D341Med (cell line): ENCODE results near the gene LNX1.
A peak's percentile ranks its signal among the peaks of the same experiment; 100 is the strongest.

Source experiments
- DNase-seq: peaks from one replicate; pipeline ENCODE4 v3.0.0; 2012; ENCODE audit warnings: low spot score

The LNX1 gene

DNA sequence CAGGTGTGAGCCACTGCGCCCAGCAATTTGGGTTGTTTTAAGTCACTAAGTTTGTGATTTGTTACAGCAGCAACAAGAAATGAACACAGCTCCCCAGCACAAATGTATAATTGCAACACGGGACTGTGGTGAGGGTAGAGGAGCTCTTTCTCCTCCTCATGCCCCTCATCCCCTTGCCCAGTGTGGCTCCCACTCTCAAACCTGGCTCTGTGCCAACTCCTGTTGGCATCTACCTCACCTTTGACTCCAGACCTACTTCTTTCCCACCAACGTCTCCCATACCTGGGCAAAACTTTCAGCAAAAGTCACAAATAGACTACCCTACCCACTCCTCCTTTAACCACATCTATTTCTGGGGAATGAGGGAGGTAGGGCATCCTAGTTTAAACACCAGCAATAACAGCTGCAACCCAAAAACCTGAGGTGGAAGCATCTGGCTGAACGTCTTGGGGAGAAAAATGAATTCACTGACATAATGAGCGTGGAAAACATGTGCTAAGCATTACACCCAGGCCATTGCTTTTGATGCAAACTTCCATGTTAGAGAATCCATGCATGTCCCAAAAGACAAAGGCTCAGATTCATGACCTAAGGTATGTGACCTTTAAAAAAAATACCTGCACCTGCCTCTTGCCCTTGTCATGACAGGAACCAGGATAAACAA is 19.2 kb downstream of the LNX1 start:
- DNase-seq = no peak

DNA sequence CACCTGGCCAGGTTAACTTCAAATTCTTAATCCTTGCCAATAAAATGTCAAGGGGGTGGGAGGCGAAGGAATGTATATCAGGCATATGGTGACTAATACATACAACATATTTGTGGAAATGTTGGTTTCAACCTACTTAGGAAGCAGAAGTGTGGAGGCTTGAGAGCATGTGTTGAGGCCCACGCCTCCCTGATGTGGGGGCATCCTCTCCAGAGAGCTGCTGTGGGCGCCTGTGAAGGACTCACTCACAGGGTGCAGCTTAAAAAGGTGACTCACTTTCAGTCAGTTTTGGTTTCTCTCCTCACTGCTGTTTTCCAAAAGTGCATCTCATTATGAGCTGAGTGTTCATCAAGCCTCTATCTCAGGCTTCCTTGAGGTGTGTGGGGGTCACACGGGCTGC is 27.5 kb downstream of the LNX1 start:
- DNase-seq = no peak

DNA sequence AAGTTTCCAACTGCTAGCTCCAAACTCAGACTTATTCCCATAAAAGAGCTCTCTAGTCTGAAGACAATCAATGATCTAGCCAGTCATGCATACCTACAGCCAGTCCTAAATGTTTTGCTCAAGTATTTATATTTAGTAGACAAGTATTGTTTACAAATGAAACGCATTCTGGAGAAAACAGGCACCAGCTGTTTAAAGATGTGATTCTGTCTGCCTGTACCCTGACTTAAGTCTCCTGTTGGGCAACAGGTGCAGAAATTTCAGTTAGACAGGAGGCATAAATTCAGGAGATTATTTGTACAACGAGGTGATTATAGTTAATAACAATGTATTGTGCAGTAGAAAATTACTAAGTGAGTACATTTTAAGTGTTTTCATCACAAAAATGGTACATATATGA is 28.9 kb downstream of the LNX1 start:
- DNase-seq = no peak

GRCh38 chr4:53559021-53559620 is 32.2 kb downstream of the LNX1 start:
- no peak for DNase-seq

DNA sequence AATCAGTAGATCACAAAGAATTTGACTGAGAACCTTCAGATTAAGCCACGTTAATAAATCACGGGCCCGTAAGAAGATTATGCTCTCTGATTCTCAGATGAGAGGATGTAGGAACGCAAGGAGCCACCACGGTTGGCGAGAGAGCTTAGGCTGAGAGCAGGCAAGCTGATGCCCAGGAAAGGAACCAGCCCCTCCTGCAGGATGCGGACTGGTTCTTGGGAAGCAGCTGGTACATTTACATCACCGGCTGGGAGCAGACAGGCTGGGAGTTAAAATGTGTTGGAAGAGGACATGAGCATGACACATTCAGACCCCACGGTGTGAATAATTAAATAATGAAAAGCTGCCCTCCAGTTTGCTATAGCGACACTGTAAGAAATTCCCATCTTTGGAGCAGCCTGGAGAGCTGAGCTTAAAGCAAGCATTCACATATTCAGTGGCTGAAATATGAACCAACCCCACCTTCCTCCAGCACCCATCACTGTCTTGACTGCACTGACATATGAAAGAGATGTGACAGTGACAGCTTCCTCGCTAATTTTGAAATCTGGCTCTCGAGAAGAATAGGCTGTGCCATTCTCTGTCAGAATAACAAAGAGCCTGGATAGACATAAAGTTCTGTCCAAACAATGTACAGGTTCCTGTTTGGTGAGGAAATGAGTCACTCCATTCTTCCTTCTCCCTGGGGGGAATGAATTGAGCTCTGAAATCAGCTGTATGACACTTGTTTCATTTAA is 33.1 kb downstream of the LNX1 start:
- peak; percentile 80 for DNase-seq

DNA sequence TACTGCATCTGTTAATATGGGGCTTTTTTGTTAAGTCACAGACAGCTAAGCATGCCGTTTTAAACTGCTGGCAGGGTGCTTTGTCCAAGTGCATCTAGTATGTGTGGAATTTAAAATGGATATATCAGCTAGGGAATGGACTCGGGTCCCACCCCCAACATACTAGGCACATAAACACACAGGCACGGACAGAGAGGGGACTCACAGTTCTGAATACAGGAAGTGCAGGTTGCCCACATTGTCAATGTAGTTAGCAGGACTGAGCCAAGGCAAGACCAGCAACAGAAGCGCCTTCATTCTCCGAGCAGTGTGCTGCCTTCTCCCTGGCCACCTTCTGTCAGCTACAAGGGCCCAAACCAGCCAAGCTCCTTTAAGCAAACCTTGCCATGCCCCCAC is 33.6 kb downstream of the LNX1 start:
- DNase-seq = no peak

DNA sequence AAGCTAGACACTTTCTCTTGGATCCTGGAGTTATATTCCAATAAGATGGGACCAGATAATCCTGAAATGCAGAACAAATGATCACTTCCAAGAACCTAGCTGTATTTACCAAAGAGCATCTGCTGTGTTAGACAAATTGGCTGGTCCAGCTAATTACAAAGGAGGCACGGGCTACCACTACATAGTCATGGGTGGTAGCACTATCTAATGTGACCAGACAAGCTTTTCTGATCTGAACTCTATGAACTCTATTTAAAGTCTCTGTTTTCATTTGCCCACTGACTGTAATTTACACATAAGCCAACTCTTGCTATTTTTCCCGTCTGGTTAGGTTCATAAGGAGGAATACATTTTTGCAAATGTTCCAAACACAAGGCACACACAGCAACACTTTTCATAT is 34.6 kb downstream of the LNX1 start:
- no peak for DNase-seq

- no peak for DNase-seq
Observed at GRCh38 chr4:53553486-53554210, 37.6 kb downstream of the LNX1 start.

DNA sequence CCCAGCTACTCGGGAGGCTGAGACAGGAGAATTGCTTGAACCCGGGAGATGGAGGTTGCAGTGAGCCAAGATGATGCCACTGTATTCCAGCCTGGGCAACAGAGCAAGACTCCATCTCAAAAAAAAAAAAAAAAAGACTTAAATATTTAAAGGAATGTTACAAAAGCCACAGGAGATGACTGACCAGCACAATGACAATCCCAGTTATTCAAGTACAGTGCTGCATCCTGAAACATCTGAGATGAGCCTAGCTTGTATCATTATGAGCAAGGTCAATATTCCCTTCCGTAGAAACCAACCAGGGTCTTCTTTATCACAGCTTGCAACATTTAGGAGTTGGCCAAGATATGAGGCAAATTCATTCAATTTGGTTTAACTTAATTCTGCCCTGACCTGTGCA is 38.6 kb downstream of the LNX1 start:
- no peak for DNase-seq

- DNase-seq = no peak
Observed at GRCh38 chr4:53551958-53552357, 39.3 kb downstream of the LNX1 start.

DNA sequence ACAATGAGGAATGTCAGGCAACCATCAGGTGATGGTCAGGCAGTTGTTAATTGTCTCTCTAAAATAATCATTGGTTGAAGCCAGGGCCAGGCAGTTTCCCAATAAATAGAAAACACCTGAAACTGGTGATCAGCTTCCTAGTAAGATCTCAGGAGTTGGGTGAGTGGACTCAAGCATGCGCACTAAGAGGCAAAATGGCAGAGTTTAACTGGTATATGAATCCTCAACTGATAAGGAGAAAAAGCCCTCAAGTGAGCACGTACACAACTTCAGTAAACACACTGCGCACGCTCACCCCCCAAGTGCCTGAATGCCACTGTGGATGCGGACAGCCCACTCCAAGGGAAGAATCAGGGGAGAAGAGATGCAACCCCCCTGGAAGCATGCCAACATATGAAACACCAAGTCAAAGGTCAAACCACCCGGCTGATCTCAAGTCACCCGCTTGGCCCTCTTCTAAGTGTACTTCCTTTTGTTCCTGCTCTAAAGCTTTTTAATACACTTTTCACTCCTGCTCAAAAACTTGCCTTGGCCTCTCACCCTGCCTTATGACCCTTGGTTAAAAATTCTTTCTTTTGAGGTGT is 39.9 kb downstream of the LNX1 start:
- DNase-seq = no peak

- DNase-seq = no peak
Observed at GRCh38 chr4:53548662-53549061, 42.6 kb downstream of the LNX1 start.

- no peak for DNase-seq
Observed at GRCh38 chr4:53547983-53548382, 43.3 kb downstream of the LNX1 start.

DNA sequence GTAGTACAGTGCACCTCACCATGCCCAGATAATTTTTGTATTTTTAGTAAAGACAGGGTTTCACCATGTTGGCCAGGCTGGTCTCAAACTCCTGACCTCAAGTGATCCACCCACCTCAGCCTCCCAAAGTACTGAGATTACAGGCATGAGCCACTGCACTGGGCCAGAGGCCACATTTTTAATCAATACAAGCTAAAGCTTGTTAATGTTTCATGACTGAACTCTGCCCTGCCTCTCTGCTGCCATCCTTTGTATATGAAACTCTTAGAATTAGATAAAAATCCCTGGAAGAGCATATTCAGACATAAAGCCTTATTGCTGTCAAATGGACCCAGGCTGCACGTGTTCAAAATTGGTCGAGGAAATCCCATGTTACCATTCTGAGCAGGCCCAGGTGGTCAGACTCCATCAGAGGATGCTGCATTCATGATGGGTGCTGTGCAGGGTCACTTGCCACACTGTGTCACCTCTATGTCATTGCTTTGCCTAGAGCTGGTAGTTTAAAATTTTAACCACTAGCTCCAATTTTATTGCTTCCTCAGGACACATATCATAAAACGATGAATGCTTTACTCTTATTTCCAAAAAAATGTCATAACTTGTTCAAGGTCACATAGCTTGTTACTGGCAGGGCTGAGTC is 45.2 kb downstream of the LNX1 start:
- no peak for DNase-seq

DNA sequence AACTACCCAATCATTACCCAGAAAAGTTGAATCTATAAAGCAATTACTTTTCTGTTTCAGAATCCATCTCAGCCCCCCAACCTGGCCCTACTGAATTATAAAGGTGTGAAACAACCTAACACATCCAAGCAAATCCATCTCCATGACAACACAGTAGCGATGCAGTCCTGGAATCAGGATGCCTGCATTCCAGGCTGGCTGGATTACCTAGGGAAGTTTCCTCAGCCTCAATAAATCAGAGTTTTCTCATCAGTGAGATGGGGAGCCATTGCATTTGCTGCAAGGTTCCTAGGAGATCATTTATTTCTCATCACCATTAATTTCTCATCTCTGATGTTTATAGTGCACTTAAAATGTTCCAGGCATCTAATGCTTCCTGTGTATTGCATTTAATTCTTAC is 46.0 kb downstream of the LNX1 start:
- no peak for DNase-seq

- no peak for DNase-seq
Observed at GRCh38 chr4:53543561-53543960, 47.7 kb downstream of the LNX1 start.

GRCh38 chr4:53541577-53542206 is 49.6 kb downstream of the LNX1 start:
- DNase-seq = no peak

DNA sequence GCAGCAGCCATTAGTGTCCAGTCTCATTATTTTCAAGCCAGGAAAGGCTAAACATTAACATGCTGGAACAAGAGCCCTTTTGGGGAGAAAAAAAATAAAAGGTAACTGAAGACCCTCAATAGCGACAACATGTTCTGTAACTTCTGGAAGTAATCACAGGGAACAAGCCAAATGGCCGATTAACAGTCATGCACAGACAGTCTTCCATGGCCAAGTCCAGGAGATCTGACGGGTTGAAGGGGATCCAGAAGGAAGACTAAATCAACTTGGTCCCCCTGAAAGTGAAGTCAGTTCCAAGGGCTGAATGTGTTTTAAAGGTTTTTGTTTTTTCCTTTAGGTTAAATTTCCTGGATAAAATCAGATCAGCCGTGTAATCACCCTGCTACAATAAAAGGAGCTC is 52.5 kb downstream of the LNX1 start:
- no peak for DNase-seq

DNA sequence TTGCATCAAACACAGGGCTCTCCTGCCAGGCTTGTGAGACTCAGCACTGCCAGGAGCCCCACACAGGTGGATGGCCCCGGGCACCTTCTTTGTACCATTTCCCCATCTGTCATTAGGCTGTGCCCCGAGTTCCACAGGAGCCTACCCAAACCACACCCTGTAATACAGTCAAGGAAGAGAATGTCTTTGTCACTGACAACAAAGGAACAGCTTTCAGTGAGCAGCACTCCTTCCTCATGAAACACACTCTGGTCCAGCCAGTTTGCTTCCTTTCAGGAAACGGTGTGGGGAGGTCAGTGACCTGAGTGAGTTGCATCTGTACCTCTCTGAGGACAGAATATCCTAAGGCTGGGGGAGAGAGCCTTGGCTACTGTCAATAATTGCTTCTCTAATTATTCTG is 53.7 kb downstream of the LNX1 start:
- no peak for DNase-seq

DNA sequence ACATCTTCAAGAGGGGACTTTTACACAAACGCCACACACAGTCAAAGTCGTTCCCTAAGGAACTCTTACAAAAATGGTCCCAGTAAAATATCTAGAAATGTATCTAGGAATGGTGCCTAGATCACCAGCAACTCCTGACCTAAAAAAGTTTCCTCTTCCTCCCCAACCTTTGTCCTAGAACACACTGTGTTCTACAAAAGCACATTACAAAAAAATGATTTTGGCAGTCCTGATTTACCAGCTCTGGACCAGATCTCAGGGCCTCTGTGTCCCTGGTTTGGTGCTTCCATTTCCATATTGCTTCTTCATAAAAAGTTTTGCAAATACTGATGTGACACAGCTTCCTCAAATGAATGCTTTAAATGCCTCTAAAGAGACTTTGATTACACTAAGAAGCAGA is 55.0 kb downstream of the LNX1 start:
- no peak for DNase-seq

DNA sequence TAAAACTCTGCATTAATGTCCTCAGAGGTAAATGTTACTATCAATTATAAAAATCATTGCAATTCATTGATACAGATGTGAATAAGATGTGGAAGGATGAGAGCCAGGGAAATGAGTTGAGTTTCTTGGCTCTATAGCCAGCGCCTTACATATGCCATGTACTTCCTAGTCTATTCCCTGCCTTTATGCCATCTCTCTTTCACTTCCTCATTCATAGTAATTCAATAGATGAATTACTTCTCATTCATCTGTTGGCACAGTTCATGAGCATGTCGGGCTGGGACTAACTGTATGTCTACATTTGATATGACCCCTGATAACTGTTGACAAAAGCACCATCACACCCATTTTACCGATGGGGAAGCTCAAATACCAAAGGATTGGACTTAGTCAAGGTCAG is 55.7 kb downstream of the LNX1 start:
- no peak for DNase-seq

- no peak for DNase-seq
Observed at GRCh38 chr4:53534684-53535083, 56.6 kb downstream of the LNX1 start.
